Measurements from ENCODE around the gene C4orf51. TPM values are rescaled to one million over a fixed set of nuclear protein-coding genes. Genes with fewer than 3 reads are reported as not detected.

C4orf51 gene
- total and polyA plus RNA-seq, 4 donors: not detected

GRCh38 chr4:145663194-145663593 is 16.8 kb upstream of the C4orf51 start:
- no peak overlapping the region for H3K27ac ChIP-seq (ENCODE audit: low read depth in 1 of 2, low read length in 2 of 2)
- peaks cover 3 to 4% of the 10 kb centered on the region in 2 donors for H3K36me3 ChIP-seq (ENCODE audit: control insufficient read depth in 1 of 2, insufficient read depth in 2 of 2, low read length in 1 of 2)
- intact Hi-C loops (cut with DNase I): no loop called here
- WGBS, 2 donors: 56 to 61% methylated on average over 3 of the region's 3 CpGs
- no peaks in the 10 kb centered on the region for H3K4me1 ChIP-seq (ENCODE audit: control insufficient read depth in 1 of 2, insufficient read depth in 2 of 2, low read length in 2 of 2)
- ATAC-seq (ENCODE audit: low FRiP score) (peak; percentile 77), DNase-seq (no peak)
- H3K4me3 ChIP-seq (ENCODE audit: low read length in 2 of 2): no peak overlapping the region
- H3K27me3 ChIP-seq (ENCODE audit: control insufficient read depth in 1 of 2, insufficient read depth in 2 of 2, low read length in 1 of 2): no peaks in the 10 kb centered on the region
- H3K9me3 ChIP-seq (ENCODE audit: control insufficient read depth, low read length): no peaks in the 10 kb centered on the region

GRCh38 chr4:145665773-145666172 is 14.2 kb upstream of the C4orf51 start:
- Histone ChIP-seq H3K4me1 (ENCODE audit: control insufficient read depth in 1 of 2, insufficient read depth in 2 of 2, low read length in 2 of 2) (no peaks in the 10 kb centered on the region), H3K4me3 (ENCODE audit: low read length in 2 of 2) (no peak overlapping the region), H3K27me3 (ENCODE audit: control insufficient read depth in 1 of 2, insufficient read depth in 2 of 2, low read length in 1 of 2) (no peaks in the 10 kb centered on the region), H3K27ac (ENCODE audit: low read depth in 1 of 2, low read length in 2 of 2) (no peak overlapping the region), H3K36me3 (ENCODE audit: control insufficient read depth in 1 of 2, insufficient read depth in 2 of 2, low read length in 1 of 2) (peaks cover 0 to 4% of the 10 kb centered on the region in 2 donors), H3K9me3 (ENCODE audit: control insufficient read depth, low read length) (no peaks in the 10 kb centered on the region)
- WGBS, 2 donors: 86 to 100% methylated on average over 1 of the region's 1 CpG
- intact Hi-C loops (cut with DNase I): no loop called here
- DNase-seq (no peak), ATAC-seq (ENCODE audit: low FRiP score) (no peak)

GRCh38 chr4:145670422-145670821 is 9.5 kb upstream of the C4orf51 start:
- ATAC-seq (ENCODE audit: low FRiP score): no peak
- intact Hi-C loops (cut with DNase I): no loop called here
- no peak for DNase-seq
- H3K4me3 ChIP-seq (ENCODE audit: low read length in 2 of 2): no peak overlapping the region
- H3K9me3 ChIP-seq (ENCODE audit: control insufficient read depth, low read length): no peaks in the 10 kb centered on the region
- H3K4me1 ChIP-seq (ENCODE audit: control insufficient read depth in 1 of 2, insufficient read depth in 2 of 2, low read length in 2 of 2): no peaks in the 10 kb centered on the region
- H3K27me3 ChIP-seq (ENCODE audit: control insufficient read depth in 1 of 2, insufficient read depth in 2 of 2, low read length in 1 of 2): no peaks in the 10 kb centered on the region
- no peak overlapping the region for H3K27ac ChIP-seq (ENCODE audit: low read depth in 1 of 2, low read length in 2 of 2)
- H3K36me3 ChIP-seq (ENCODE audit: control insufficient read depth in 1 of 2, insufficient read depth in 2 of 2, low read length in 1 of 2): no peaks in the 10 kb centered on the region

- 5 to 11% methylated on average over 1 of the region's 1 CpG for WGBS, 2 donors
- H3K36me3 ChIP-seq (ENCODE audit: control insufficient read depth in 1 of 2, insufficient read depth in 2 of 2, low read length in 1 of 2): no peaks in the 10 kb centered on the region
- no peak overlapping the region for H3K4me3 ChIP-seq (ENCODE audit: low read length in 2 of 2)
- H3K27ac ChIP-seq (ENCODE audit: low read depth in 1 of 2, low read length in 2 of 2): peak overlapping the region in 1 of 2 donors; percentile 76
- intact Hi-C loops (cut with DNase I): no loop called here
- H3K27me3 ChIP-seq (ENCODE audit: control insufficient read depth in 1 of 2, insufficient read depth in 2 of 2, low read length in 1 of 2): no peaks in the 10 kb centered on the region
- ATAC-seq (ENCODE audit: low FRiP score): peak; percentile 44
- no peaks in the 10 kb centered on the region for H3K4me1 ChIP-seq (ENCODE audit: control insufficient read depth in 1 of 2, insufficient read depth in 2 of 2, low read length in 2 of 2)
- peak in 1 of 2 donors; percentile 60 for DNase-seq
- no peaks in the 10 kb centered on the region for H3K9me3 ChIP-seq (ENCODE audit: control insufficient read depth, low read length)
Measured at GRCh38 chr4:145679520-145679919, 426 bp upstream of the C4orf51 start.

GRCh38 chr4:145680902-145681301 is 956 bp downstream of the C4orf51 start:
- no peak for ATAC-seq (ENCODE audit: low FRiP score)
- Histone ChIP-seq H3K4me3 (ENCODE audit: low read length in 2 of 2) (no peak overlapping the region), H3K27me3 (ENCODE audit: control insufficient read depth in 1 of 2, insufficient read depth in 2 of 2, low read length in 1 of 2) (no peaks in the 10 kb centered on the region), H3K36me3 (ENCODE audit: control insufficient read depth in 1 of 2, insufficient read depth in 2 of 2, low read length in 1 of 2) (no peaks in the 10 kb centered on the region), H3K27ac (ENCODE audit: low read depth in 1 of 2, low read length in 2 of 2) (no peak overlapping the region), H3K4me1 (ENCODE audit: control insufficient read depth in 1 of 2, insufficient read depth in 2 of 2, low read length in 2 of 2) (no peaks in the 10 kb centered on the region), H3K9me3 (ENCODE audit: control insufficient read depth, low read length) (no peaks in the 10 kb centered on the region)
- DNase-seq: no peak
- WGBS, 2 donors: 97 to 99% methylated on average over 1 of the region's 1 CpG
- intact Hi-C loops (cut with DNase I): no loop called here

- Histone ChIP-seq H3K36me3 (ENCODE audit: control insufficient read depth in 1 of 2, insufficient read depth in 2 of 2, low read length in 1 of 2) (no peaks in the 10 kb centered on the region), H3K9me3 (ENCODE audit: control insufficient read depth, low read length) (no peaks in the 10 kb centered on the region), H3K4me1 (ENCODE audit: control insufficient read depth in 1 of 2, insufficient read depth in 2 of 2, low read length in 2 of 2) (no peaks in the 10 kb centered on the region), H3K27ac (ENCODE audit: low read depth in 1 of 2, low read length in 2 of 2) (no peak overlapping the region), H3K27me3 (ENCODE audit: control insufficient read depth in 1 of 2, insufficient read depth in 2 of 2, low read length in 1 of 2) (no peaks in the 10 kb centered on the region), H3K4me3 (ENCODE audit: low read length in 2 of 2) (no peak overlapping the region)
- DNase-seq: no peak
- no peak for ATAC-seq (ENCODE audit: low FRiP score)
- intact Hi-C loops (cut with DNase I): no loop called here
Measured at GRCh38 chr4:145681518-145681917, 1.6 kb downstream of the C4orf51 start.

DNA sequence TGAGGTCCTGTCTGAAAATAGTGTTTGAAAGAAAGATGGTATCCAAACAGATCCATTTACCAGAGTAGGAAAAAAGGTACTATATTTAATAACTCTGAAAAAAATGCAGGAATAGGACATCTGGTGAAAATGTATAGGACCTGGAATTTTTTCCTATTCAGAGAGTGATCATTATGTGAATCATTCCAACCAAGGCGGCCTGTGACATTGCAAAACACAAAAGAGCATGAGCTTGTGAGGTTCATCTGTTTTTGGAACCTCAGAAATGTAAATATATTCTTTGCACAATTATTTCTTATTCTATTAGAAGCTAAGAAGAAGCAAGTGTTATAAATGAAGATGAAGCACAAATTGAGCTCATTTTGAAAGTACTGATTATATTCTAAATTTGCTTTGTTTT is 2.0 kb downstream of the C4orf51 start:
- DNase-seq (no peak), ATAC-seq (ENCODE audit: low FRiP score) (no peak)
- no peaks in the 10 kb centered on the region for H3K27me3 ChIP-seq (ENCODE audit: control insufficient read depth in 1 of 2, insufficient read depth in 2 of 2, low read length in 1 of 2)
- H3K36me3 ChIP-seq (ENCODE audit: control insufficient read depth in 1 of 2, insufficient read depth in 2 of 2, low read length in 1 of 2): no peaks in the 10 kb centered on the region
- no peaks in the 10 kb centered on the region for H3K4me1 ChIP-seq (ENCODE audit: control insufficient read depth in 1 of 2, insufficient read depth in 2 of 2, low read length in 2 of 2)
- no peak overlapping the region for H3K27ac ChIP-seq (ENCODE audit: low read depth in 1 of 2, low read length in 2 of 2)
- WGBS, 2 donors: 92 to 98% methylated on average over 1 of the region's 1 CpG
- H3K9me3 ChIP-seq (ENCODE audit: control insufficient read depth, low read length): no peaks in the 10 kb centered on the region
- H3K4me3 ChIP-seq (ENCODE audit: low read length in 2 of 2): no peak overlapping the region
- intact Hi-C loops (cut with DNase I): no loop called here

GRCh38 chr4:145686991-145687390 is 7.0 kb downstream of the C4orf51 start:
- WGBS, 2 donors: 52 to 61% methylated on average over 2 of the region's 2 CpGs
- H3K4me3 ChIP-seq (ENCODE audit: low read length in 2 of 2): no peak overlapping the region
- no peak for DNase-seq
- no peaks in the 10 kb centered on the region for H3K27me3 ChIP-seq (ENCODE audit: control insufficient read depth in 1 of 2, insufficient read depth in 2 of 2, low read length in 1 of 2)
- H3K4me1 ChIP-seq (ENCODE audit: control insufficient read depth in 1 of 2, insufficient read depth in 2 of 2, low read length in 2 of 2): no peaks in the 10 kb centered on the region
- no peak for ATAC-seq (ENCODE audit: low FRiP score)
- no peak overlapping the region for H3K27ac ChIP-seq (ENCODE audit: low read depth in 1 of 2, low read length in 2 of 2)
- H3K36me3 ChIP-seq (ENCODE audit: control insufficient read depth in 1 of 2, insufficient read depth in 2 of 2, low read length in 1 of 2): no peaks in the 10 kb centered on the region
- no peaks in the 10 kb centered on the region for H3K9me3 ChIP-seq (ENCODE audit: control insufficient read depth, low read length)
- intact Hi-C loops (cut with DNase I): no loop called here

DNA sequence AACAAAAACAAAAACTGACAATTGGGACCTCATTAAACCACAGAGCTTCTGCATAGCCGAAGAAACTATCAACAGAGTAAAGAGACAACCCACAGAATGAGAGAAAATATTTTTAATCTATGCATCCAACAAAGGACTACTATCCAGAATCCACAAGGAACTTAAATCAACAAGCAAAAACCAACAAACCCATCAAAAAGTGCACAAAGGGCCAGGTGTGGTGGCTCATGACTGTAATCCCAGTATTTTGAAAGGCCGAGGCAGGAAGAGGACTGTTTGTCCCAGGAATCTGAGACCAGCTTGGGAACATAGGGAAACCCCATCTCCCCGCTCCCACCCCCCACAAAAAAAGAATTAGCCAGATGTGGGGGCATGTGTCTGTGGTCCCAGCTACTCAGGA is 10.7 kb downstream of the C4orf51 start:
- DNase-seq (no peak), ATAC-seq (ENCODE audit: low FRiP score) (no peak)
- no peaks in the 10 kb centered on the region for H3K4me1 ChIP-seq (ENCODE audit: control insufficient read depth in 1 of 2, insufficient read depth in 2 of 2, low read length in 2 of 2)
- no peaks in the 10 kb centered on the region for H3K27me3 ChIP-seq (ENCODE audit: control insufficient read depth in 1 of 2, insufficient read depth in 2 of 2, low read length in 1 of 2)
- WGBS, 2 donors: 91 to 94% methylated on average over 3 of the region's 3 CpGs
- H3K27ac ChIP-seq (ENCODE audit: low read depth in 1 of 2, low read length in 2 of 2): no peak overlapping the region
- intact Hi-C loops (cut with DNase I): no loop called here
- no peaks in the 10 kb centered on the region for H3K36me3 ChIP-seq (ENCODE audit: control insufficient read depth in 1 of 2, insufficient read depth in 2 of 2, low read length in 1 of 2)
- H3K4me3 ChIP-seq (ENCODE audit: low read length in 2 of 2): no peak overlapping the region
- H3K9me3 ChIP-seq (ENCODE audit: control insufficient read depth, low read length): no peaks in the 10 kb centered on the region
